HepG2 (cell line): ENCODE measurements around the gene ZNF142. TPM values are rescaled to one million over a fixed set of nuclear protein-coding genes. Genes with fewer than 3 reads are reported as not detected.

ENCODE experiments used
- ARHGAP35 ChIP-seq: sonication (generic); formaldehyde crosslinking; IDR thresholded peaks from 2 replicates; pipeline ENCODE4 v1.9.0; 2022; ENCODE audit warnings: mild to moderate bottlenecking, inconsistent platforms, moderate library complexity, missing genetic modification reagents, borderline replicate concordance
- ATF7 ChIP-seq, 2 experiments: fragments of 450-650 bp in 1 of 2; sonication (generic) in 1 of 2; formaldehyde crosslinking in 1 of 2; IDR thresholded peaks; 2 replicates each; pipeline versions ENCODE4 v1.4.0 to v1.6.1; 2016 to 2020; ENCODE audit warnings: antibody characterized with exemption in 1 of 2, mild to moderate bottlenecking in 1 of 2, missing genetic modification reagents in 1 of 2
- BCL6 ChIP-seq: IDR thresholded peaks from 2 replicates; pipeline ENCODE4 v1.6.1; 2016; ENCODE audit warnings: missing genetic modification reagents, missing compliant biosample characterization
- HOXA9 ChIP-seq: sonication (generic); formaldehyde crosslinking; IDR thresholded peaks from 2 replicates; pipeline ENCODE4 v1.8.1; 2022; ENCODE audit warnings: missing genetic modification reagents, mild to moderate bottlenecking, moderate library complexity, borderline replicate concordance
- MYPOP ChIP-seq: sonication (generic); formaldehyde crosslinking; IDR thresholded peaks from 2 replicates; pipeline ENCODE4 v1.8.1; 2023; ENCODE audit warnings: mild to moderate bottlenecking, moderate library complexity, missing genetic modification reagents
- NCOA2 ChIP-seq: sonication (generic); formaldehyde crosslinking; IDR thresholded peaks from 2 replicates; pipeline ENCODE4 v1.8.0; 2022; ENCODE audit warnings: inconsistent platforms
- SALL2 ChIP-seq: sonication (generic); formaldehyde crosslinking; IDR thresholded peaks from 2 replicates; pipeline ENCODE4 v1.8.1; 2023; ENCODE audit warnings: mild to moderate bottlenecking, missing genetic modification reagents, inconsistent platforms
- SATB2 ChIP-seq: sonication (generic); formaldehyde crosslinking; IDR thresholded peaks from 2 replicates; pipeline ENCODE4 v1.5.0; 2020; ENCODE audit warnings: missing genetic modification reagents
- SMAD3 ChIP-seq: sonication (generic); formaldehyde crosslinking; IDR thresholded peaks from 2 replicates; pipeline ENCODE4 v1.4.0; 2020; ENCODE audit warnings: missing genetic modification reagents
- SMC3 ChIP-seq: IDR thresholded peaks from 2 replicates; pipeline ENCODE4 v1.6.1; 2011; ENCODE audit warnings: low read length, improper control_type of control experiment
- THAP11 ChIP-seq: IDR thresholded peaks from 2 replicates; pipeline ENCODE4 v1.6.1; 2016; ENCODE audit warnings: missing biosample characterization, missing genetic modification reagents
- ZFY ChIP-seq: sonication (generic); formaldehyde crosslinking; IDR thresholded peaks from 2 replicates; pipeline ENCODE4 v1.4.0; 2020; ENCODE audit warnings: missing genetic modification reagents
- ZNF142 ChIP-seq: sonication (generic); formaldehyde crosslinking; IDR thresholded peaks from 2 replicates; pipeline ENCODE4 v1.4.0; 2020; ENCODE audit warnings: missing genetic modification reagents
- ZNF619 ChIP-seq: sonication (generic); formaldehyde crosslinking; IDR thresholded peaks from 2 replicates; pipeline ENCODE4 v1.4.0; 2020; ENCODE audit warnings: mild to moderate bottlenecking, missing genetic modification reagents
- ZNF644 ChIP-seq: IDR thresholded peaks from 2 replicates; pipeline ENCODE4 v1.6.1; 2016; ENCODE audit warnings: low read depth
- ZNF749 ChIP-seq: sonication (generic); formaldehyde crosslinking; IDR thresholded peaks from 2 replicates; pipeline ENCODE4 v1.8.0; 2022; ENCODE audit warnings: mild to moderate bottlenecking, missing genetic modification reagents, moderate library complexity, borderline replicate concordance
- ZSCAN25 ChIP-seq: sonication (generic); formaldehyde crosslinking; IDR thresholded peaks from 2 replicates; pipeline ENCODE4 v1.8.0; 2022; ENCODE audit warnings: mild to moderate bottlenecking, missing genetic modification reagents
- polyA plus RNA-seq, 8 experiments: library from polyadenylated mRNA; depleted of rRNA in 3 of 8; stranded (reverse) in 7 of 8; unstranded in 1 of 8; fragments of >200 nt; fragmentation: Illumina TruSeq in 4 of 8; extraction: Trizol in 4 of 8; gene quantifications; 2 replicates each; pipeline versions ENCODE4 v1.2.1 to v1.2.3, GENCODE V29; 2011 to 2016; ENCODE audit warnings: low read depth in 4 of 8, missing spikeins in 1 of 8, mixed read lengths in 1 of 8; ENCODE audit not compliant: insufficient read depth in 1 of 8
- total RNA-seq, 5 experiments: library from RNA; depleted of rRNA; stranded (reverse); fragments of >200 nt; fragmentation: Illumina TruSeq; extraction: Trizol; gene quantifications; 2 replicates each; pipeline ENCODE4 v1.2.3, GENCODE V29; 2016; ENCODE audit warnings: low read depth in 1 of 5
- TF ChIP-seq, protein P1 (sequence below): sonication (generic); formaldehyde crosslinking; IDR thresholded peaks from 2 replicates; pipeline ENCODE4 v1.5.1; 2020; ENCODE audit warnings: mild to moderate bottlenecking, missing genetic modification reagents, borderline replicate concordance
- TF ChIP-seq, protein P2 (sequence below): IDR thresholded peaks from 2 replicates; pipeline ENCODE4 v1.6.1; 2012; ENCODE audit warnings: low read depth, low read length, improper control_type of control experiment

ZNF142 gene
- total and polyA plus RNA-seq, 2 of the 13 experiments (the other 11 are each of a cell fraction or from before 2014, with no cell fraction given): 4.8 to 11.4 TPM

DNA sequence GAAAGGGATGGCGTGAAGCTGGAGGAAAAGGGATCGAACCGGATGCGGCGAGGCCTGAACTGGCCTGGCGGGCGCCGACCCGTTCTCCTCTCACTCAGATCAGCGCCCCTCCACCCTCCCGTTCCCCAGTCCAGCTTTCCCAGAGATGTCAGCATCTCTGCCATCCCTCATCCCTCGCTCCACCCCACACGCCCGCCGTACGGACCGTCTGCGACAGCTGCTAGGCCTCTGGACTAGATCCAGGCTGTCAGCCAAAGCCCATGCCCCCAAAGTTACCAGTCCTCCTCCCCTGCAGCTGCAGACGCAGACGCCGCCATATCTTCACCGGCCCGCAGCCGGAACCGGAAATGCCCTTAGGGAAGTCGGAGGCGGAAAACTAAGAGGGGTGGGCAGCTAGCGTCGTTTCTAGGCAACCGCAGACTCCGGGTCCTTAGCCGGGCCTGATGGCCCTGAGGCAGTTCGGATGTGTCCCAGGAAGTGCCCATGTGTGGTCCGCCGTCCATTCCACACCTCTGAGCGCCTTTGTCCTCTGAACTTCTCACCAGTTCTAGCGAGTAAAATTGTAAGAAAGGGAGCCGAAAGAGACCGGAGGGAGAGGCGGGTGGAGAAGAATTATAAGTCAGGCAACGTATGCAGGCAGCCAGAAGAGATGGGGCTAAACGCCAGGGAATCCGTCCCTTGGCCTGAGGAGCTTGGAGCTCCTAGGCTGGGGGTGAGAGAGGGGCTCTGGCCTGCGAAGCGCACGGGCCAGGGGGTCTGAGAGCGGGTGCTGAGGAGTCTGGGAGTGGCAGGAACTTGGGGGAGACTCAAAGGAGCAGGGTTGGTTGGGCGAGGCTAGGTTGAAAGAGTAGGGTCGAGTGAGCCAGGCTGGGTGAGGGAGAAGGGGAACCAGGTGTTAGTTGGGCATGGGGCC, 12.5 kb upstream of the ZNF142 start, which contains the start of the genes RNF25 and STK36 (continued):
- TF ChIP-seq HOXA9 (CRISPR knock-in tag): no peak
- no peak; the same call in 1 of the 2 replicates for TF ChIP-seq BCL6
- TF ChIP-seq ATF7 (IDR thresholded peaks at IDR 0.05): no peak
- no peak for TF ChIP-seq ATF7 (CRISPR knock-in tag; IDR thresholded peaks at IDR 0.05)
- TF ChIP-seq, protein P1, sequence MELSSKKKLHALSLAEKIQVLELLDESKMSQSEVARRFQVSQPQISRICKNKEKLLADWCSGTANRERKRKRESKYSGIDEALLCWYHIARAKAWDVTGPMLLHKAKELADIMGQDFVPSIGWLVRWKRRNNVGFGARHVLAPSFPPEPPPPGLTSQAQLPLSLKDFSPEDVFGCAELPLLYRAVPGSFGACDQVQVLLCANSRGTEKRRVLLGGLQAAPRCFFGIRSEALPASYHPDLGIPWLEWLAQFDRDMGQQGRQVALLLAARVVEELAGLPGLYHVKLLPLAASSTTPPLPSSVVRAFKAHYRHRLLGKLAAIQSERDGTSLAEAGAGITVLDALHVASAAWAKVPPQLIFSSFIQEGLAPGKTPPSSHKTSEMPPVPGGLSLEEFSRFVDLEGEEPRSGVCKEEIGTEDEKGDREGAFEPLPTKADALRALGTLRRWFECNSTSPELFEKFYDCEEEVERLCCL: no peak; the same call in 1 of the 2 replicates
- TF ChIP-seq ZNF619 (CRISPR knock-in tag): peak; percentile 38; the same call in 1 of the 2 replicates
- no peak for TF ChIP-seq ZNF644
- peak; percentile 15; the same call in 1 of the 2 replicates for TF ChIP-seq SMAD3
- TF ChIP-seq ZNF749 (CRISPR knock-in tag): no peak
- peak; percentile 92 for TF ChIP-seq SALL2 (CRISPR knock-in tag)
- no peak for TF ChIP-seq SMC3
- peak; percentile 18; the same call in 1 of the 2 replicates for TF ChIP-seq ZSCAN25
- peak; percentile 78 for TF ChIP-seq ZFY (CRISPR knock-in tag)
- TF ChIP-seq MYPOP (CRISPR knock-in tag): peak; percentile 87
- peak; percentile 38; the same call in 1 of the 2 replicates for TF ChIP-seq ARHGAP35
- peak; percentile 92 for TF ChIP-seq THAP11
- TF ChIP-seq ZNF142 (CRISPR knock-in tag): no peak
- TF ChIP-seq, protein P2, sequence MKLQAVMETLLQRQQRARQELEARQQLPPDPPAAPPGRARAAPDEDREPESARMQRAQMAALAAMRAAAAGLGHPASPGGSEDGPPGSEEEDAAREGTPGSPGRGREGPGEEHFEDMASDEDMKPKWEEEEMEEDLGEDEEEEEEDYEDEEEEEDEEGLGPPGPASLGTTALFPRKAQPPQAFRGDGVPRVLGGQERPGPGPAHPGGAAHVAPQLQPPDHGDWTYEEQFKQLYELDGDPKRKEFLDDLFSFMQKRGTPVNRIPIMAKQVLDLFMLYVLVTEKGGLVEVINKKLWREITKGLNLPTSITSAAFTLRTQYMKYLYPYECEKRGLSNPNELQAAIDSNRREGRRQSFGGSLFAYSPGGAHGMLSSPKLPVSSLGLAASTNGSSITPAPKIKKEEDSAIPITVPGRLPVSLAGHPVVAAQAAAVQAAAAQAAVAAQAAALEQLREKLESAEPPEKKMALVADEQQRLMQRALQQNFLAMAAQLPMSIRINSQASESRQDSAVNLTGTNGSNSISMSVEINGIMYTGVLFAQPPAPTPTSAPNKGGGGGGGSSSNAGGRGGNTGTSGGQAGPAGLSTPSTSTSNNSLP: peak; percentile 20; the same call in 1 of the 2 replicates
- TF ChIP-seq NCOA2 (CRISPR knock-in tag): peak; percentile 33; the same call in 1 of the 2 replicates
- TF ChIP-seq SATB2 (CRISPR knock-in tag): peak; percentile 46; the same call in 1 of the 2 replicates
